ENCODE results near the gene PPP2R5C. TPM values are rescaled to one million over a fixed set of nuclear protein-coding genes. Genes with fewer than 3 reads are reported as not detected.

The PPP2R5C gene
- polyA plus RNA-seq, 1 donor from 2014 or later, result 106 TPM

DNA sequence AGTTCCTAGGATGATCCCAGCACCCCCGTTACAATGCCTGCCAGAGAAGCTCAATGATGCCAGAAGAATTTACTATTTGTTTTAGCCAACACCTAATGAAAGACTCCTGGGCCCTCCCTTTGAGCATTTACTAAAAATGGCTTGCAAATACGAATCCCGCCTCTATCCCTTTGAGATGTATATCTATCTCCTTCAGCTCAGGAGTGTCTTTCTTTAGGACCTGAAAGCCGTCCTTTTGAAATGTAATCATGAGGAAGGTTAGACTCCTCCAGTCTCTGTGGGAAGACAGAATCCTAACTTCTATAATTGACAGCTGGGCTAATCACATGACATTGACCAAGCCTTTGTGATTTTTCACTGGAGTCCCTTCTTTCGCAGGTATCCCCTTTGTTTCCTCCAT is 183.7 kb downstream of the PPP2R5C start:
- H3K4me3 Mint-ChIP-seq, result peak overlapping the region in 1 of 4 donors; percentile 57
- peaks cover 16% of the 10 kb centered on the region for H3K27me3 Mint-ChIP-seq
- H3K4me1 Mint-ChIP-seq, result peaks cover 6 to 19% (median 12%) of the 10 kb centered on the region in 3 donors
- H3K36me3 Mint-ChIP-seq, result peaks cover 2% of the 10 kb centered on the region
- no peaks in the 10 kb centered on the region for H3K9me3 Mint-ChIP-seq
- H3K27ac Mint-ChIP-seq, result peak overlapping the region in 1 of 3 donors; percentile 83

DNA sequence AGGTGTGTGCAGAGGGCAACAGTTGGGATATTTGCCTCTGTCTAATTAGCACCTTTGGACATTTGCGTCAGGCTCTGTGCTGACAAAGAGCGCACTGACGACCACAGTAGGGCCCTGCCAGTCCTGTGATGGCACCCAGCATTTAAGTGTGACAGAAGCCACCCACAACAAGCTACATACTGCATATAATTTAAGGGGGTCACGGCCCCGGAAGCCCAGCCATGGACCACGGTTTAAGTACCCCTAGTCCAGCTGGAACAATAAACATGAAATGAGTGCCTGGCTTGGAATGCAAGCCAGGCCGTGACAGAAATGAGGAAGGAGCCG is 186.0 kb downstream of the PPP2R5C start:
- peaks cover 14% of the 10 kb centered on the region for H3K27me3 Mint-ChIP-seq
- no peaks in the 10 kb centered on the region for H3K36me3 Mint-ChIP-seq
- H3K4me3 Mint-ChIP-seq, result peak overlapping the region; percentile 89 to 99 (median 98)
- H3K27ac Mint-ChIP-seq, result peak overlapping the region; percentile 91 to 99 (median 99)
- H3K4me1 Mint-ChIP-seq, result peaks cover 6 to 19% (median 12%) of the 10 kb centered on the region in 3 donors
- H3K9me3 Mint-ChIP-seq, result no peaks in the 10 kb centered on the region

DNA sequence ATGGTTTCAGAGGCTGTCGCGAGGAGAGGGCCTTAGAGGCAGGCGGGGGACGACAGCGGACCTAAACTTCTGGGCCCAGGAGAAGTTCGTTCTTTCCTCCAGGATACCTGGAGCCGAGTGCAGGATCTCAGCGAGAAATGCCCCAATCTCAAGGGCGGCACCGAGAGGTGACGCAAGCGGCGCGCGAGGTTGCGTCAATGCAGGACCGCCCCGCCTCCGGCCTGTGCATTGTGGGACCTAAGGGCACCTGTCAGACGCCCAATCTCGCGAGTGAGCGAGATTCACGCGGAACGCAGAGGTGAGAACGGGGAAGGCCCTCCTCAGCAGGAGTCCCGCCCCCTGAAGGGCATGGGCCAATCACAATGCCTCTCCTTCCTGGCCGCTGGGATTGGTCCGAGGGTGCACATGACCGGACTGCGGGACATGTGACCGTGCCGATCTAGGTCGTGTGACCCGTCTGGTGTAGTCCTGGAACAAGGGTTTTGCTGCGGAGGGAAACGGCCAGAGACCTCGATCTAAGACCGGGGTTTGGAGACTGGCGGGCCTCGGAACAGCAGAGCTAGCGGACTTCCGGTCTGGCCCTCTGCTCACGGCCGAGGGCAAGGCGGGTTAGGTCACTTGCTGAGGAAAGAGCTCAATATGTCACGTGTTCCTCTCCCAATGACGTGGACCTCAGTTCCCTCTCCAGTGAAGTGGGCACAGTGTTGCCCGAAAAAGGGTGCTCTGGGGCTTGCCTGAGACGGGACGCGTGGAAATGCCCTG is 186.6 kb downstream of the PPP2R5C start:
- Mint-ChIP-seq H3K27me3 (peaks cover 14% of the 10 kb centered on the region), H3K36me3 (no peaks in the 10 kb centered on the region), H3K4me1 (peaks cover 6 to 21% (median 12%) of the 10 kb centered on the region in 3 donors), H3K4me3 (peak overlapping the region; percentile 89 to 99 (median 98)), H3K27ac (peak overlapping the region; percentile 91 to 99 (median 99)), H3K9me3 (no peaks in the 10 kb centered on the region)

DNA sequence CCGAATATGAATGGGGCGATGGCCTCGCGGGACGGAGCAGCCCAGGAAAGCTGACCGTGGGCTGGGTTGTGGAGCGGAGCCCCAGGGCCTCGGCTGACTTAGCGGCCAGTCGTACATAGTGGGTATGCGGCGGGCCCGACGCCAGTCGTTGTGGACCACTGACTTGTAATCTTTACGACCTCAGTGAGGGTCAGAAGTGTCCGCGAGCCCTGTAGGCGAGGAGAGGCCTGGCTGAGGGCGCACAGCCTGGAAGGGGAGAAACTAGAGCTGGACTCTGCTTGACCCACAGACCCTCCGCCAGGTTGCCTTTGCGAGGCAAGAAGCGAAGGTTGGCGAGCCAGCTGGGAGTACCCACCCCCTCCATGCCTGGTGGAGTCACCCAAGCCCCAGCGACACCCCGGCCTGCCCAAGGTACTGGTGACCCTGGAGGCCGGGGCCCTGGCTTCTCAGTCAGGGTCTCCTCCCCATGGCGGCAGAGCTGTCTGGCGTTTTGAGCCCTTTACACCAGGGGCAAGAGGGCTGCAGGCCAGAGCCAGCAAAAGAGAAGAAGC is 187.2 kb downstream of the PPP2R5C start:
- H3K4me3 Mint-ChIP-seq, result peak overlapping the region; percentile 89 to 99 (median 98)
- no peaks in the 10 kb centered on the region for H3K36me3 Mint-ChIP-seq
- H3K4me1 Mint-ChIP-seq, result peaks cover 6 to 21% (median 12%) of the 10 kb centered on the region in 3 donors
- H3K27me3 Mint-ChIP-seq, result peaks cover 14% of the 10 kb centered on the region
- peak overlapping the region; percentile 91 to 99 (median 99) for H3K27ac Mint-ChIP-seq
- H3K9me3 Mint-ChIP-seq, result no peaks in the 10 kb centered on the region

DNA sequence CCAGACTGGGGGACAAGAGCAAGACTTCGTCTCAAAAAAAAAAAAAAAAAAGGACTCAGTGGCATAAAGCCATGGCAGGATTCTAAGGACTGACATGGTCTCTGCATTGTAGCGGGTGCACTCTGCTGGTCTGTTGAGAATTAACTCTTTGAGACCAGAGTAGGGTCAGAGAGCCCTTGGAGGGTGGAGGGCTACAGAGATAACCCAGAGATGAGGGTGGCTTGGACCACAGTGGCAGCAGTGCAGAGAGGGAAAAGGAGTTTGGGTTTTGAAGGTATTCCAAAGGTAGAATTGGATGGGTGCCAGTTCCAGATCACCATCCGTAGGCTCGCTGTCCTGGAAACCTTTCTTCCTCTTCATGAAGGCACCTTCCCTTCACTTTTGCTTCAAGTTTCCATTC is 188.6 kb downstream of the PPP2R5C start:
- peak overlapping the region in 1 of 3 donors; percentile 23 for H3K27ac Mint-ChIP-seq
- no peaks in the 10 kb centered on the region for H3K9me3 Mint-ChIP-seq
- no peaks in the 10 kb centered on the region for H3K36me3 Mint-ChIP-seq
- peaks cover 6 to 21% (median 12%) of the 10 kb centered on the region in 3 donors for H3K4me1 Mint-ChIP-seq
- peaks cover 11% of the 10 kb centered on the region for H3K27me3 Mint-ChIP-seq
- H3K4me3 Mint-ChIP-seq, result peak overlapping the region in 2 of 4 donors; percentile 52 to 83

DNA sequence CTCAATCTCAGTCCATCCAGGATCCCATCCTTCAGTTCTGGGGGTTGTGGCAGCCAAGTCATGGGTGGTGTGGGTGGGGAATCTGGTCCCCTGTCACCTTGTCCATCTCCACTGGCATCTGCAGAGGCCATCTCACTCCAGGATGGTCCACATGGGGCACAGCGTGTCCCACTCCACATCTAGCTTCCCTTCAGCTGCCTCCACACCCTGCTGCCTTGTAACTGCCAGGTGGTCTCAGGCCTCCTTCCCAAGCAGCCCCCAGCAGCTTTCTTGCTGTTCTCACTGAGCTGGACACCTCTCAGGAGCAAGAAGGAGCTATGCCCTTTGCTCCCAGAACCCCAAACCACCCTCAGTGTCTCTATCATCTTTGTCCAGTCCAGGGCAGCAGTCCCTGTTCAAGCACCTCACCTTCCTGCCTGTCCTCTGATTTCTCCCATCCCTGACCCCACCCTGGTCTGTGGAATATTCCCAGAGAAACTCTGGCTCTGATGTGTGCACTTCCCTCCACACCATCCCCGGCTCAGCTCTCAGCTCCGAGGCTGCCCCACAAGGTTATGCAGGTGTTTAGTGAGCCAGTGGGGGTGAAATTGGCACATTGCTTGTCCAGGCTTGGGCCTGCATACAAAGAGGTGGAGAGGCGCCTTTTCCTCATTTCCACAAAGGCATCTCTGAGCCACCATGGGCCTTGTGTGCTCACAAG is 189.2 kb downstream of the PPP2R5C start:
- peaks cover 7% of the 10 kb centered on the region for H3K27me3 Mint-ChIP-seq
- no peaks in the 10 kb centered on the region for H3K9me3 Mint-ChIP-seq
- peaks cover 6 to 21% (median 12%) of the 10 kb centered on the region in 3 donors for H3K4me1 Mint-ChIP-seq
- H3K4me3 Mint-ChIP-seq, result peak overlapping the region in 2 of 4 donors; percentile 61 to 65
- H3K27ac Mint-ChIP-seq, result peak overlapping the region in 2 of 3 donors; percentile 16 to 56
- H3K36me3 Mint-ChIP-seq, result no peaks in the 10 kb centered on the region

DNA sequence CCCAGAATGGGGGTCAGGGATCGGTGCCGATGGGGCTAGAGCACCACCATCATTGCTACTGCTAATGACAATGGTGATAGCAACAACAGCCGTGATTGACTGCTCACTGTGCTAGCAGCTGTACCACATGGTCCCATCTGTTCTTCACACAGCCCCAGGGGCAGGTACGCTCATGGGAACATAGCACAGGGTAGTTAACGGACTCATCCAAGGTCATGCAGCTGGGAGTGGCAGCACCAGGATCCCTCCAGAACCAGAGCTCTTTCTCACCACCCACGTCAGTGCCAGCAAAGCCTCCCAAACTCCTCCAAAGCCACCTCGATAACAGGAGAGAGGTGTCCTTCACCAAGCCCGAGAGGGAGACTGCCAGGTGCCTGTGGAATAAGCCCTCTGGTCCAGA is 191.6 kb downstream of the PPP2R5C start:
- Mint-ChIP-seq H3K4me1 (peaks cover 3 to 11% (median 11%) of the 10 kb centered on the region in 3 donors), H3K4me3 (peak overlapping the region in 2 of 4 donors; percentile 5 to 50), H3K9me3 (no peaks in the 10 kb centered on the region), H3K27ac (peak overlapping the region in 1 of 3 donors; percentile 45), H3K36me3 (no peaks in the 10 kb centered on the region), H3K27me3 (no peaks in the 10 kb centered on the region)

DNA sequence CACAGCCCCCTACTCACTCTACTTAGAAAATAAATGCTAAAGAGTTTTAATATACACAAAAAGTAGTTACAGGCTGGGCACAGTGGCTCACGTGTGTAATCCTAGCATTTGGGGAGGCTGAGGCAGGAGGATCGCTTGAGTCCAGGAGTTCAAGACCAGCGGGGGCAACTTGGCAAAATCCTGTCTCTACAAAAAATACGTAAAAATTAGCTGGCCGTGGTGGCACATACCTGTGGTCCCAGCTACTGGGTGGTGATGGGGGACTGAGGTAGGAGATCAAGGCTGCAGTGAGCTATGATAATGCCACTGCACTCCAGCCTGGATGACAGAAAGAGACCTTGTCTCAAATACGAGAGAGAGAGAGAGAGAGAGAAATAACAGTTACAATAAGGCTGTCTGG is 193.0 kb downstream of the PPP2R5C start:
- H3K36me3 Mint-ChIP-seq, result no peaks in the 10 kb centered on the region
- H3K4me3 Mint-ChIP-seq, result no peak overlapping the region
- no peaks in the 10 kb centered on the region for H3K9me3 Mint-ChIP-seq
- H3K4me1 Mint-ChIP-seq, result peaks cover 0 to 2% (median 0%) of the 10 kb centered on the region in 3 donors
- H3K27ac Mint-ChIP-seq, result peak overlapping the region in 1 of 3 donors; percentile 53
- no peaks in the 10 kb centered on the region for H3K27me3 Mint-ChIP-seq

DNA sequence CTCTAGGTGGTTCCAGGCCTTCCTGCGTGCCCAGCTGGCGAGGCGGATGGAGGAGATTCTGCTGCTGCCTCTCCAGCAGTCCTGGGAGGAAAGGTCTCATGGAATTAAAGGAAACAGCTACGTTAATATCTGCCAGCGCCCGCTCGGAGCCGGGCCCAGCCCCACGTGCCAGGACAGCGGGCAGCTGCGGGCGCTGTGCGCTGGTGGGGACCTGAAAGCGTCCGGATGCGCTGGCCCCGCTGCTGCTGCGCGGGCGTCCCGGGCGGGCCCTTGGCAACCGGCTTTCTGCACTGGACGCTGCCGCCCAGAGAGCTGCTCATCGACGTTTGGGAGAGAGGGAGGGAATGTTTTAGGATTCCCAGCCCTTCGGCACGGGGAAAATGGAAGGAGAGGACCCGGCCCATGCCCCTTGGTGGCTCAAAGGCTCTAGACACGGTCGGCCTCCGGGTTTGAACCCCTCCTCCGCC is 194.2 kb downstream of the PPP2R5C start:
- Mint-ChIP-seq H3K4me1 (peaks cover 0 to 7% (median 7%) of the 10 kb centered on the region in 3 donors), H3K36me3 (no peaks in the 10 kb centered on the region), H3K4me3 (peak overlapping the region in 1 of 4 donors; percentile 17), H3K27ac (no peak overlapping the region), H3K27me3 (no peaks in the 10 kb centered on the region), H3K9me3 (no peaks in the 10 kb centered on the region)

DNA sequence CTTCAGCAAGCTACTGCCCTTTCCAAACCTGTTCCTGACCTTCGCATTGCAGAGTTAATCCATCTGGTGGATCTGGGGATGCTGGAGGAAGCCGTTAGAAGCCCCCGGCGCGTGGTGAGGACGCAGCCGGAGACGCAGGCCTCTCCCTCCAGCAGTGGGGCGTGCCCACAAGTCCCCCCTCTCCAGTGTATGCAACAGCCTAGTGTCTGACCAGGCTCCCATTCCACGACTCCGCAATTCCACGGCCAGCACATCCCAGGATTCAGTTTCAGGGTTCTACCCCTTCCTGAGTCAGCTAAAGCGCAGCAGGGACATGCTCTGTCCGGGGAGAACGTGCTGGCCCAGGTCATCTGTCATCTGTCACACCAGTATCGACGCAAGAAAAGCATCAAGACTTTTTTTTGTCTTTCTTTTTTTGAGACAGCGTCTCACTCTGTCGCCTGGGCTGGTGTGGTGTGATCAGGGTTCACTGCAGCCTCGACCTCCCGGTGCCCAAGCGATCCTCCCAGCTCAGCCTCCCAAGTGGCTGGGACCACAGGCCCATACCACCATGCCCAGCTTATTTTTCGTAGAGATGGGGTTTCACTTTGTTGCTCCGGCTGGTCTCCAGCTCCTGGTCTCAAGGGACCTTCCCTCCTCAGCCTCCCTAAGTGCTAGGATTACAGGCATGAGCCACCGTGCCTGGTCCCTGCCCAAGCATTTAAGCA is 194.8 kb downstream of the PPP2R5C start:
- no peaks in the 10 kb centered on the region for H3K9me3 Mint-ChIP-seq
- H3K27ac Mint-ChIP-seq, result no peak overlapping the region
- H3K27me3 Mint-ChIP-seq, result no peaks in the 10 kb centered on the region
- H3K36me3 Mint-ChIP-seq, result no peaks in the 10 kb centered on the region
- H3K4me3 Mint-ChIP-seq, result no peak overlapping the region
- H3K4me1 Mint-ChIP-seq, result peaks cover 2 to 12% (median 11%) of the 10 kb centered on the region in 3 donors

DNA sequence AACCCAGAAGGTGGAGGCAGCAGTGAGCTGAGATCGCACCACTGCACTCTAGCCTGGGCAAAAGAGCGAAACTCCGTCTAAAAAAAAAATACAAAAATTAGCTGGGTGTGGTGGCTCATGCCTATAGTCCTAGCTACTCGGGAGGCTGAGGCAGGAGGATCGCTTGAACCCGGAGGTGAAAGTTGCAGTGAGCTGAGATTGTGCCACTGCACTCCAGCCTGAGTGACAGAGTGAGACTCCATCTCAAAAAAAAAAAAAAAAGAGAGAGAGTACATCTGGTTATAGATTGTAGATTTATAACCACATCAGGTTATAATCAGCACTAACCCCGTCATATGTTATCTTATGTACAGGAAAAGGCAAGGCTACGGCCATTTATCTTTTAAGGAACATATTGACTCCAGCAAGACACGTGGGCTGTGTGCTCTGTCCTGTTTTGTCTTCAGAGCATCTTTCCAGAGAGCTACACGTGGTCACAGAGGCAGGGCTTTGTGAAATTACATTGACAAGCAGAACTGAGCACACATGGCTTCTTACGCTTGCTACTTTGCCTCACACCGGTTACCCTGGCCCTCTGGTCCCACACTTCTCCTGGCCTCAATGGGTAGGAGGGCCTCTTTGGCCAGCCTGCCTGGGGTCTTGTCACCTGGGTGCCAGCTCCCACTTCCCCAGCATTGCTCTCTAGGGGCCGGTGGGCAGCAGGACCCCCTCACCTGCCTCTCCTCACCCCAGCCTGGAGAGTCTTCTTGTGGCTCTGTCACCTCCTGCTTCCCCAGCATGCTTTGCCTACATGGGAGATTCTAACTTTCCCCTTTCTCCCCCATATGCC is 196.1 kb downstream of the PPP2R5C start:
- Mint-ChIP-seq H3K9me3 (no peaks in the 10 kb centered on the region), H3K27ac (no peak overlapping the region), H3K36me3 (no peaks in the 10 kb centered on the region), H3K27me3 (no peaks in the 10 kb centered on the region), H3K4me1 (peaks cover 2 to 12% (median 11%) of the 10 kb centered on the region in 3 donors), H3K4me3 (no peak overlapping the region)

DNA sequence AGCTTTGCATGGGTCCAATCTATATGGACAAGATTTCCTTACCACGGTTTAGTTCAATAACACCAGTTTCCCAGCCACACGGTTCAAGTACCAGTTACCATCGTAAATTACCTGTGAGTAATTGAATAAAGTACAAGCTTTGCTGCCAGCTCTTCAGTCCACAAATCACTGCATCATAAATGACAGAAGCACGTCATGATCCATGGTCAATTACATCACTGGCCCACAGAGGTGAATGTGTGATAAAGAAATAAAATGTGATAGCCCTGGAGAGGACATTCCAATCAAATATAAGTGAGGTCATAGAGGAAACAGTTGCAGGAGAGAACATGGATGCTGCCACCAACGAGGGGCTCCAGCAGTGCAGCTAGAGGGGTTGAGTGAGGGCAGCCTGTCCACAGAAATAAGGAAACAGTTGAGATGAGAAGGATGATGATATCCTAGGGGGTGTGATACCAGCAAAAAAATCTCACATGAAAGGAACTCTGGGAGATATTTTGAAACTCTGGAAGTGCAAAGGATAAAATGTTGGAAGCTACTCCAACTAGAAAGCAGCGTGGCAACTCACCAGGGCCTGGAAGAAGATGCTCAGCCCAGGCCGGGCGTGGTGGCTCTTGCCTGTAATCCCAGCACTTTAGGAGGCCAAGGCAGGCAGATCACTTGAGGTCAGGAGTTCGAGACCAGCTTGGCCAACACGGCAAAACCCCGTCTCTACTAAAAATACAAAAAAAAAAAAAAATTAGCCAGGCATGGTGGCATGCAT is 197.1 kb downstream of the PPP2R5C start:
- peaks cover 2 to 12% (median 10%) of the 10 kb centered on the region in 3 donors for H3K4me1 Mint-ChIP-seq
- no peaks in the 10 kb centered on the region for H3K27me3 Mint-ChIP-seq
- no peak overlapping the region for H3K4me3 Mint-ChIP-seq
- H3K27ac Mint-ChIP-seq, result no peak overlapping the region
- no peaks in the 10 kb centered on the region for H3K9me3 Mint-ChIP-seq
- H3K36me3 Mint-ChIP-seq, result no peaks in the 10 kb centered on the region

DNA sequence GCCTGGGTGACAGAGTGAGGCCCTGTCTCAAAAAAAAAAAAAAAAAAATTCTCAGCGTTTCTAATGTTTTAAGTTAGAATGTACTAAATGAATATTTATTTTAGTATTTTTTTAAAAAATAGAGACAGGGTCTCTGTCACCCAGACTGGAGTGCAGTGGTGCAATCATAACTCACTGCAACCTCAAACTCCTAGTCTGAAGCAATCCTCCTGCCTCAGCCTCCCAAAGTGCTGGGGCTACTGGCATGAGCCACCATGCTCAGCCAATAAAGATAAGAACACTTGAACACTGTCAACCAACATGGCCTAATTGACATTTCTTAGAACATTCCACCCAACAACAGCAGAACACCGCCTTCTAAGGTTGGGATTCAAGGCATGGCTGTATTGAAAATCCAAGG is 197.8 kb downstream of the PPP2R5C start:
- no peak overlapping the region for H3K27ac Mint-ChIP-seq
- H3K4me3 Mint-ChIP-seq, result no peak overlapping the region

More for the DNA sequence above, 197.8 kb downstream of the PPP2R5C start:
- Mint-ChIP-seq H3K27me3 (no peaks in the 10 kb centered on the region), H3K4me1 (peaks cover 5 to 16% (median 14%) of the 10 kb centered on the region in 3 donors), H3K36me3 (no peaks in the 10 kb centered on the region), H3K9me3 (no peaks in the 10 kb centered on the region)

Data from IgD-negative memory B cell (primary cell).